WTC11 (cell line): Measurements from ENCODE around the gene BABAM2.

Experiments
- AFF4 ChIP-seq: sonication (generic); formaldehyde crosslinking; IDR thresholded peaks from 2 replicates; pipeline ENCODE4 v1.8.1; 2023; ENCODE audit warnings: mild to moderate bottlenecking, missing genetic modification reagents, borderline replicate concordance
- ATF2 ChIP-seq: sonication (generic); formaldehyde crosslinking; IDR thresholded peaks from 2 replicates; pipeline ENCODE4 v1.8.1; 2022; ENCODE audit warnings: low read depth, missing genetic modification reagents, borderline replicate concordance
- ATF6 ChIP-seq: sonication (generic); formaldehyde crosslinking; IDR thresholded peaks from 2 replicates; pipeline ENCODE4 v1.8.1; 2023; ENCODE audit warnings: mild to moderate bottlenecking, missing genetic modification reagents
- CREB1 ChIP-seq: sonication (generic); formaldehyde crosslinking; IDR thresholded peaks from 2 replicates; pipeline ENCODE4 v1.8.0; 2023; ENCODE audit warnings: mild to moderate bottlenecking, missing genetic modification reagents
- CTCF ChIP-seq: fragments of 200-600 bp; IDR thresholded peaks from 2 replicates; pipeline ENCODE4 v1.8.0; 2022; ENCODE audit warnings: antibody characterized with exemption
- E2F5 ChIP-seq: sonication (generic); formaldehyde crosslinking; IDR thresholded peaks from 2 replicates; pipeline ENCODE4 v1.8.1; 2022; ENCODE audit warnings: mild to moderate bottlenecking, moderate library complexity, missing genetic modification reagents
- ELF4 ChIP-seq: sonication (generic); formaldehyde crosslinking; IDR thresholded peaks from 2 replicates; pipeline ENCODE4 v1.8.1; 2022; ENCODE audit warnings: low read depth, mild to moderate bottlenecking, moderate library complexity, missing genetic modification reagents
- NFE2L1 ChIP-seq: sonication (generic); formaldehyde crosslinking; IDR thresholded peaks from 2 replicates; pipeline ENCODE4 v1.8.1; 2023; ENCODE audit warnings: missing genetic modification reagents
- NR3C1 ChIP-seq: sonication (generic); formaldehyde crosslinking; conservative IDR thresholded peaks from 2 replicates; pipeline ENCODE4 v1.8.1; 2023; ENCODE audit warnings: low read depth, mild to moderate bottlenecking, missing genetic modification reagents
- SP1 ChIP-seq: sonication (generic); formaldehyde crosslinking; conservative IDR thresholded peaks from 2 replicates; pipeline ENCODE4 v1.8.1; 2022; ENCODE audit warnings: missing genetic modification reagents
- TEAD1 ChIP-seq: sonication (generic); formaldehyde crosslinking; IDR thresholded peaks from 2 replicates; pipeline ENCODE4 v1.8.0; 2022; ENCODE audit warnings: mild to moderate bottlenecking, missing genetic modification reagents
- USF2 ChIP-seq: sonication (generic); formaldehyde crosslinking; IDR thresholded peaks from 2 replicates; pipeline ENCODE4 v1.8.1; 2023; ENCODE audit warnings: mild to moderate bottlenecking, missing genetic modification reagents, moderate library complexity
- ZNF232 ChIP-seq: sonication (generic); formaldehyde crosslinking; IDR thresholded peaks from 2 replicates; pipeline ENCODE4 v1.8.0; 2022; ENCODE audit warnings: mild to moderate bottlenecking, missing genetic modification reagents
- ZNF317 ChIP-seq: sonication (generic); formaldehyde crosslinking; IDR thresholded peaks from 2 replicates; pipeline ENCODE4 v1.8.1; 2023; ENCODE audit warnings: low read depth, mild to moderate bottlenecking, moderate library complexity, missing genetic modification reagents, borderline replicate concordance

- no peak for TF ChIP-seq CREB1 (CRISPR knock-in tag)
- no peak for TF ChIP-seq ZNF232 (CRISPR knock-in tag)
- TF ChIP-seq CTCF = no peak
- no peak for TF ChIP-seq ATF6 (CRISPR knock-in tag)
- no peak for TF ChIP-seq AFF4
- TF ChIP-seq NFE2L1 (CRISPR knock-in tag) = no peak
- no peak for TF ChIP-seq TEAD1 (CRISPR knock-in tag)
- no peak for TF ChIP-seq USF2 (CRISPR knock-in tag)
- no peak for TF ChIP-seq SP1 (CRISPR knock-in tag)
- no peak for TF ChIP-seq ELF4 (CRISPR knock-in tag)
- TF ChIP-seq NR3C1 (CRISPR knock-in tag) = no peak
- no peak for TF ChIP-seq ZNF317 (CRISPR knock-in tag)
- TF ChIP-seq E2F5 (CRISPR knock-in tag) = no peak
- TF ChIP-seq ATF2 (CRISPR knock-in tag) = no peak
Measured at GRCh38 chr2:27977731-27978312, 87.3 kb downstream of the BABAM2 start.
